GM19193 (cell line): Measurements from ENCODE around the gene FGA.

ENCODE experiments used
- POLR2A ChIP-seq: IDR thresholded peaks from 4 replicates; pipeline ENCODE4 v1.6.1; 2011; ENCODE audit not compliant: insufficient read depth, insufficient read length; ENCODE audit errors: extremely low read depth

Gene FGA

GRCh38 chr4:154569028-154569427, 21.5 kb downstream of the FGA start:
- TF ChIP-seq POLR2A: no peak

GRCh38 chr4:154566639-154567204, 23.8 kb downstream of the FGA start:
- TF ChIP-seq POLR2A: no peak

- TF ChIP-seq POLR2A: no peak
Observed at GRCh38 chr4:154565704-154566103, 24.8 kb downstream of the FGA start.

- no peak for TF ChIP-seq POLR2A
Observed at GRCh38 chr4:154564311-154564710, 26.2 kb downstream of the FGA start.

- TF ChIP-seq POLR2A: no peak
Observed at GRCh38 chr4:154562697-154563254, 27.8 kb downstream of the FGA start, which contains the start of gene FGB. TSS of gene FGB (plus strand) at chr4:154563011. CDS start at chr4:154563019, 8 bp downstream.

GRCh38 chr4:154560824-154561231, 29.7 kb downstream of the FGA start:
- TF ChIP-seq POLR2A: no peak

- TF ChIP-seq POLR2A: no peak
Observed at GRCh38 chr4:154560419-154560801, 30.1 kb downstream of the FGA start.

- no peak for TF ChIP-seq POLR2A
Observed at GRCh38 chr4:154559494-154560418, 30.8 kb downstream of the FGA start.

- no peak for TF ChIP-seq POLR2A
Observed at GRCh38 chr4:154559141-154559493, 31.4 kb downstream of the FGA start.

GRCh38 chr4:154551872-154552686, 38.5 kb downstream of the FGA start:
- TF ChIP-seq POLR2A: no peak

- TF ChIP-seq POLR2A: peak; percentile 86
Observed at GRCh38 chr4:154549894-154550790, 40.4 kb downstream of the FGA start, which contains the start of gene PLRG1. TSS of gene PLRG1 (minus strand) at chr4:154550400. CDS start at chr4:154550308, 92 bp downstream.

GRCh38 chr4:154545689-154546088, 44.9 kb downstream of the FGA start:
- TF ChIP-seq POLR2A: no peak

GRCh38 chr4:154542271-154542879, 48.2 kb downstream of the FGA start:
- no peak for TF ChIP-seq POLR2A
